SJCRH30 (cell line): Measurements from ENCODE around the gene POLR2J3. TPM values are rescaled to one million over a fixed set of nuclear protein-coding genes. Genes with fewer than 3 reads are reported as not detected.
"Not testable (repeated sequence)": the region's sequence is repeated elsewhere in the genome, so short reads cannot be mapped to it uniquely, and the experiment has no call there.

Experiments used
- DNase-seq, 2 experiments: peaks; one replicate each; pipeline ENCODE4 v3.0.0-alpha.2; 2015 to 2020
- H3K27ac ChIP-seq: fragments of 250-450 bp; sonication (Bioruptor Pico); 2 replicates; pipeline ENCODE4 v1.5.1; 2020; ENCODE audit warnings: mild to moderate bottlenecking, moderate library complexity
- H3K27me3 ChIP-seq: fragments of 250-450 bp; sonication (Bioruptor Pico); 2 replicates; pipeline ENCODE4 v1.5.1; 2020; ENCODE audit warnings: mild to moderate bottlenecking, moderate library complexity
- H3K36me3 ChIP-seq: fragments of 250-450 bp; sonication (Bioruptor Pico); 2 replicates; pipeline ENCODE4 v1.5.1; 2020; ENCODE audit warnings: mild to moderate bottlenecking, moderate library complexity
- H3K4me1 ChIP-seq: fragments of 250-450 bp; sonication (Bioruptor Pico); 2 replicates; pipeline ENCODE4 v1.5.1; 2020; ENCODE audit warnings: mild to moderate bottlenecking, moderate library complexity
- H3K4me3 ChIP-seq: fragments of 250-450 bp; sonication (Bioruptor Pico); 2 replicates; pipeline ENCODE4 v1.5.1; 2020; ENCODE audit warnings: mild to moderate bottlenecking, moderate library complexity
- H3K9me3 ChIP-seq: fragments of 250-450 bp; sonication (Bioruptor Pico); replicated peaks from 2 replicates; pipeline ENCODE4 v1.5.1; 2020; ENCODE audit warnings: mild to moderate bottlenecking, moderate library complexity
- total RNA-seq: library from RNA; depleted of rRNA; stranded (reverse); fragments of >200 nt; shearing (Covaris generic); gene quantifications from 2 replicates; pipeline ENCODE4 v1.2.3, GENCODE V29; 2014

Gene POLR2J3
- total RNA-seq, 1 experiment from 2014 or later, result 27.3 TPM

DNA sequence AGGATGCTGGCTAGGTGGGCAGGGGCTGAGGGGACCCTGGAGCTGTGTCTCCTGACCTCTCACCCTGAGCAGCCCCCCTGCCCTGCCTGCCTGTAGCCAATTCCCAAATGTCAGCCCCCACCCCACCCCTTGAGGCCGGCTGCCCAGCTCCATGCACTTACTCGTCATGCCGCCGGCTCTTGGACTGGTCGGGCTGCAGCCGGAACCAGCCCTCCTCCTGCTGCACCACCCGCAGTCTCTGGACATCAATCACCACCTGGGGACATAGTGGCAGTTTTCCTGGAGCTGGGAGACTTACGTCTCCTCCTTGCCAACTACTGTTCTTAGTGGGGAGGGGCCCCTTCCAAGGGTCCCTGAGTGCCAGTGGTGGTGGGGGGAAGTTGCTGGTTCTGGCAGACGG is 27.3 kb upstream of the POLR2J3 start:
- H3K36me3 ChIP-seq, H3K27me3 ChIP-seq, DNase-seq, H3K4me3 ChIP-seq, H3K4me1 ChIP-seq, H3K9me3 ChIP-seq, H3K27ac ChIP-seq: not testable (repeated sequence)

DNA sequence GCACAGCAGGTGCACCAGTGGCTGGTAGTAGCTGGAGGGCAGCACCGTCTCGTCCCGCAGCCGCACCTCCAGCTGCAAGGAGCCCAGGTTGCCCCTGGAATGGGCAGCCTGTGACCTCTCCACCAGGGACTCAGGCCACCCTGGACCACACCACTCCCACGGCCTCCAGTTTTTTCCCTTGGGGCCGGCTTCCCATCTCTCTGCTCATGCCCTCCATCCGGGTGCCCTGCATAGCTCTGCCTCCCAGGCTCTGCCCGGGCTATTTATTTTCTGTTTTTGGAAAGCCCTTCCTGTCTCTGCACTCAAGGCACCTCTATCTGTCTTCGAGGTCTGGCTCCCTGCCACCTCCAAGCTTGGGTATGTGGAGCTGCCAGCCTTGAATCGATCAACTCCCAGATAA is 23.7 kb upstream of the POLR2J3 start:
- not testable (repeated sequence) for DNase-seq, H3K27ac ChIP-seq, H3K4me1 ChIP-seq, H3K4me3 ChIP-seq, H3K27me3 ChIP-seq, H3K9me3 ChIP-seq, H3K36me3 ChIP-seq

DNA sequence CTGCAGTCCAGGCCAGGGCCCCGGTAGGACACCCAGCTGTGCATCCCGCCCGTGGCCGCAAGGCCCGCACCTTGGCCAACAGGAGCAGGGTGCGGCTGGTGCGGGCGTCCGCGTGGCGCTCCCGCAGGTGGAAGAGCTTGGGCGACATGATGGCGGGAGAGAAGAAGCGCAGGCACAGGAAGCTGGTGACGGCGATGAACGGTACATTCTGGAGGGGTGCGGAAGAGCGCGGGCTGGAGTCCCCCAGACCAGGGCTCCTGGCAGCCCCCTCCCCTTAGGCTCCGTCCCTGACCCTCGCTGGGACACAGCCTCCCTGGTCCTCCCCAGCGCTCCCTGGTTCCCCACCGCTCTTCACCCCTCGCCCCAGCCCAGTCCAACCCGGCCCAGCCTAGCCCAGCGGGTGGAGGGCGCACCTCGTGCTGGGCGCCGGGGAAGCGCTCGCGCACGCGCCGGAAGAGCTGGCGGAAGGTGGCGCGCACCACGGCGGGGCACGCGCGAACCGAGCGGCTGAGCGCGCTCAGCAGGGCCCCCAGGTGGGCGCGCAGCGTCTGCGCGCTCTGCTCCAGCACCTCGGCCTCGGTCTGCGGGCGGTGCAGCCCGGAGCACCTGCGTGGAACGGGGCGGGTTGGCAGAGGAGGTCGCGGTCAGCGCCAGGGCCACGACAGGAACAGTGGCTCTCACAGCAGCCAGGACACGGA is 21.4 kb upstream of the POLR2J3 start:
- H3K4me1 ChIP-seq, H3K27me3 ChIP-seq, H3K27ac ChIP-seq, H3K36me3 ChIP-seq, H3K4me3 ChIP-seq, DNase-seq, H3K9me3 ChIP-seq: not testable (repeated sequence)

DNA sequence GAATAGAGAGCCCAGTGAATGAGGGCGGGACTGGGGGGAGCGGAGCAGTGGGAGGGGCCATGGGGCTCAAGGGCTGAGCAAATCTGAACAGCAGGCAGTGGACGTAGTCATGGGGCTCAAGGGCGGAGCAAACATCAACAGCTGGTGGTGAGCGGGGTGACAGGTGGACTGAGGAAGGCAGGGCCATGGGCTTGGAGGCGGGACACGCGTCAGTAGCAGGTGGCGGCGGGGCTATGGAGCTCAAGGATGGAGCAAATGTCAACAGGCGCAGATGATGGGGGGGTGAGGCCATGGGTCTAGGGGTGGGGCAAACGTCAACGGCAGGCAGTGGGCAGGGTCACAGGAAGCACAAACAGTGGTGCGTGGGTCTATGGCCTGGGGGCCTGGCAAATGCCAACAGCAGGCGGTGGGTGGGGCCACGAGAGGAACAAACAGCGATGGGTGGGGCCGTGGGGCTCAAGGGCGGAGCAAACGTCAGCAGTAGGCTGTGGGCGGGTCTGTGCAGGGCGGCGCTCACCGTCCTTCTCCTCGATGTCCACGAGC is 20.2 kb upstream of the POLR2J3 start:
- not testable (repeated sequence) for H3K9me3 ChIP-seq, H3K36me3 ChIP-seq, H3K27ac ChIP-seq, H3K4me1 ChIP-seq, H3K27me3 ChIP-seq, H3K4me3 ChIP-seq
- DNase-seq, result peak in 1 of 2 experiments; percentile 94

GRCh38 chr7:102589857-102590256 is 17.5 kb upstream of the POLR2J3 start:
- H3K9me3 ChIP-seq, H3K27ac ChIP-seq, DNase-seq, H3K36me3 ChIP-seq, H3K4me1 ChIP-seq, H3K4me3 ChIP-seq, H3K27me3 ChIP-seq: not testable (repeated sequence)

GRCh38 chr7:102583495-102583894 is 11.1 kb upstream of the POLR2J3 start:
- H3K9me3 ChIP-seq, H3K36me3 ChIP-seq, H3K4me3 ChIP-seq, DNase-seq, H3K27ac ChIP-seq, H3K27me3 ChIP-seq, H3K4me1 ChIP-seq: not testable (repeated sequence)

- H3K27me3 ChIP-seq, H3K27ac ChIP-seq, H3K36me3 ChIP-seq, H3K9me3 ChIP-seq, H3K4me3 ChIP-seq, DNase-seq, H3K4me1 ChIP-seq: not testable (repeated sequence)
Observed at GRCh38 chr7:102581722-102582121, 9.3 kb upstream of the POLR2J3 start.

DNA sequence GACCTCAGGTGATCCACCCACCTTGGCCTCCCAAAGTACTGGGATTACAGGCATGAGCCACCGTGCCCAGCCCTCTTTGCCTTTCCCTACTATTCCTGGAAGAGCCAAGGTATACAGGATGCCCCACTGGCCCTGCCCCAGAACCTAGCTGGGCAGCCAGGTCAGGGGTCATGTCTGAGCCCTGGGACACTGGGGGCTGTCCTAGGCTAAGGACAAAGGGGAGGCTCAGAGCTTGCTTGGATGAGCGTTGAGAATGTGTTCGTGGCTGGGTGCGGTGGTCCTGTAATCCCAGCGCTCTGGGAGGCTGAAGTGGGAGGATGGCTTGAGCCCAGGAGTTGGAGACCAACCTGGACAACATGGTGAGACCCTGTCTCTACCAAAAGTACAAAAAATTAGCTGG is 6.1 kb upstream of the POLR2J3 start:
- not testable (repeated sequence) for H3K27ac ChIP-seq, H3K4me3 ChIP-seq, DNase-seq

DNA sequence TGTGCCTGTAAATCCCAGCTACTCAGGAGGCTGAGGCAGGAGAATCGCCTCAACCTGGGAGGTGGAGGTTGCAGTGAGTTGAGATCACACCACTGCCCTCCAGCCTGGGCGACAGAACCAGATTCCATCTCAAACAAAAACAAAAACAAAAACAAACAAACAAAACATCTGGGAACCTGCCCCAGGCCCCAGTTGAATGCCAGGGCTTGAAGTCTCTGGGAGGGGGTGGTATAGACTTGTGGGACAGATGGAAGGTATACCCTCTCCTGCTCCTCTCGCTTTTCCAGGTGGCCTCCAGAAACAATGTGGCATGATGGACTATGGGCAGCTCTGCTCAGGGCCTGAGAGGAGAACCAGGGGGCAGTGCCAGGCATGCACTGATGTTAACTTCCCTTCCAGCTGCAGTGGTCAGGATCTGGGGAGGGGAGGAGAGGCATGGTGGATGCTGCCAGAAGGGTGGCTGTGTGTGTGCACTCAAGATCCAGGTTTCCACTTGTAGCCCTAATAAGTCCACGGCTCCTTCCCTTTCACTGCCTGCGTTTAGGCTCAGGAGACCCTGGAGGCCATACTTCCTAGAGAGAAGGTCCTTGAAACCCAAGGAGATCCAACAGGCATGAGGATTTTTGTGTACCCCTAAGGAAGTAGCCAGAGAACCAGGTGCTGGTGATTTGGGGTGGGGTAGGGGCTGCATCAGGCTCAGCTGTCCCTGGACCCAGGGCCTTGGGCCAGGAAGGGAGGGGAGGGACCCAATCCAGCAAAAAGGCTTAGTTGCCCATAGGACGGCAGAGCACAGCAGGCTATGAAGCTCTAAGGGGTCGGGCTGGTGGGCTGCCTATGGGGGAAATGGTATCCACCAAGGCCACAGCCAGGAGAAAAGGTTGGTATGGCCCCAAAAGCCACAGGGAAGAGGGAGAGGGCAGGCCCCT is 5.2 kb upstream of the POLR2J3 start:
- H3K36me3 ChIP-seq, H3K4me1 ChIP-seq, H3K4me3 ChIP-seq, H3K27ac ChIP-seq, H3K27me3 ChIP-seq, H3K9me3 ChIP-seq, DNase-seq: not testable (repeated sequence)

More for the DNA sequence above, 6.1 kb upstream of the POLR2J3 start:
- not testable (repeated sequence) for H3K4me1 ChIP-seq, H3K9me3 ChIP-seq, H3K36me3 ChIP-seq, H3K27me3 ChIP-seq

- H3K9me3 ChIP-seq, DNase-seq, H3K4me1 ChIP-seq, H3K4me3 ChIP-seq, H3K27ac ChIP-seq, H3K36me3 ChIP-seq, H3K27me3 ChIP-seq: not testable (repeated sequence)
Observed at GRCh38 chr7:102576363-102576762, 4.0 kb upstream of the POLR2J3 start.

DNA sequence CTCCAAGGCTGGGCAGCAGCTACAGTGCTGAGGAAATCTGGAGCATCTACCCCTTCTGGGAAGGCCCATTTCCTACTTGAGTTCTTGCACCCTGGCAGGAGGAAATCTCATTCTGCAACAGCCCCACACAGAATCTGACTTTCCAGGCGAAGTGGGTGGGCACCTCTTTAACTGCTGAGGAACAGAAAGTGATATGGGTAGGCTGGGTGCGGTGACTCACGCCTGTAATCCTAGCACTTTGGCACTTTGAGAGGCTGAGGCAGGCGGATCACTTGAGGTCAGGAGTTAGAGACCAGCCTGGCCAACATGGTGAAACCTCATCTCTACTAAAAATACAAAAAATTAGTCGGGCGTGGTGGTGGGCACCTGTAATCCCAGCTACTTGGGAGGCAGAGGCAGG is 2.2 kb upstream of the POLR2J3 start:
- H3K27ac ChIP-seq, H3K36me3 ChIP-seq, H3K4me1 ChIP-seq, H3K4me3 ChIP-seq, H3K27me3 ChIP-seq, H3K9me3 ChIP-seq, DNase-seq: not testable (repeated sequence)

GRCh38 chr7:102568620-102569019 is 3.8 kb downstream of the POLR2J3 start:
- H3K9me3 ChIP-seq, H3K27me3 ChIP-seq, H3K4me1 ChIP-seq, H3K27ac ChIP-seq, H3K4me3 ChIP-seq, H3K36me3 ChIP-seq: not testable (repeated sequence)
- DNase-seq, result peak in 1 of 2 experiments; percentile 0

DNA sequence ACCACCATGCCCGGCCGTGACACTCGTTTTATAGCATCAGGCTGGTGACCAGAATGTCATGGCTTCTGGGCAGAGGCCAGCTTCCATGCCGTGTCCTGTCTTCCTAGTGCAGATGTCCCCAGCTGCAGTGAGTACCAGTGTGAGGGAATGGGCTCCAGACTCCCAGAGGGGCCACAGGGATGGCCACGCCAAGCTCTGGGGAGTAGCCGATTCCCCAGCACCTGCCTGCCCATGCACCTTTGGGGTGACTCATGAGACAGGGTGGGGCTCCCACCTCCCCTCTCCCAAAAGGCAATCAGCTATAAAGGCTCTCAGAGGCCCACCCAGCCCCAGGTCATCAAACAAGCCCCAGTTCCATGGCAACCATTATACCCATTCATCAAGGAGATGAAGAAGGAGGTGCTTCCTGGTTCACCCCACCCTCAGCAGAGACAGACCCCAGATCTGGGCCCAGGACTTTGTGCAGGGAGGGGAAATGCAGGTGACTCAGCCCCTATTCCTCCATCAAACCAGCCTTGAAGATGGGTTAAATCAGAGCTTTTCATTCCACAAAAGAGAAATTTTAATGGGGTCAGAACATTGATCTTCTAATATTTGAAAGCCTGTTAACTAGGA is 21.5 kb downstream of the POLR2J3 start, which contains the start of gene SPDYE2:
SPDYE2 (plus strand) TSS at position 419 of the 615 bp plus-strand sequence. CDS start 2,030 bp downstream, outside the sequence.
- not testable (repeated sequence) for H3K27me3 ChIP-seq, DNase-seq, H3K36me3 ChIP-seq, H3K27ac ChIP-seq, H3K4me3 ChIP-seq, H3K9me3 ChIP-seq, H3K4me1 ChIP-seq

DNA sequence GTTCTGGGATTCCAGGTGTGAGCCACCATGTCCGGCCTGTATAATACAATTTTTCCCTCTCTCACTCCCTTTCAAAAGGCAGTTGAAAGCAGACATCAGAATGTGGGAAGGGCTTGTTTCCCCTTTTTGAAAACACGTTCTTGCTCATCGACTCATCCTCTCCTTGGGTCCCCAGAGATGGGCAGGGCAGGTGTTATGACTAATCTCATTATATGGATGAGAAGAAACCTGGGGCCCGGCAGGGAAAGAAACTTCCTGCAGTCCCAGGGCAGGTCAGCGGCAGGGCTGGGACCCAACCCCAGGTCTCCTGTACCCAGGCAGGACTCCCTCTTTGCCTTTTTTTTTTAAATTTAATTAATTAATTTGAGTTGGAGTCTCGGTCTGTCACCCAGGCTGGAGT is 26.0 kb downstream of the POLR2J3 start:
- H3K27me3 ChIP-seq, H3K27ac ChIP-seq, H3K9me3 ChIP-seq, H3K4me1 ChIP-seq, H3K4me3 ChIP-seq, H3K36me3 ChIP-seq: not testable (repeated sequence)
- peak in 1 of 2 experiments; percentile 58 for DNase-seq

- H3K4me1 ChIP-seq, DNase-seq, H3K27ac ChIP-seq, H3K27me3 ChIP-seq, H3K4me3 ChIP-seq, H3K9me3 ChIP-seq, H3K36me3 ChIP-seq: not testable (repeated sequence)
Observed at GRCh38 chr7:102545288-102545687, 27.1 kb downstream of the POLR2J3 start.
